Smooth muscle cell (in vitro differentiated cells): ENCODE measurements around the gene NCOA1. TPM values are rescaled to one million over a fixed set of nuclear protein-coding genes. Genes with fewer than 3 reads are reported as not detected.

Source experiments
- DNase-seq: peaks from one replicate; lab custom pipeline; 2025; ENCODE audit not compliant: unreplicated experiment; lab: John Stamatoyannopoulos, UW
- H2AFZ ChIP-seq: fragments of 200-600 bp; sonication (generic); 2 replicates; pipeline ENCODE4 v1.6.0; 2016; ENCODE audit warnings: antibody characterized with exemption, low read depth, mild to moderate bottlenecking
- H3F3A ChIP-seq: fragments of 200-600 bp; sonication (generic); 2 replicates; pipeline ENCODE4 v1.6.0; 2017; ENCODE audit warnings: antibody characterized with exemption, low read depth
- H3K27ac ChIP-seq: fragments of 200-600 bp; sonication (generic); 2 replicates; pipeline ENCODE4 v1.5.1; 2016; ENCODE audit warnings: low read depth, mild to moderate bottlenecking
- H3K27me3 ChIP-seq: fragments of 200-600 bp; sonication (generic); 2 replicates; pipeline ENCODE4 v1.6.1; 2016; ENCODE audit warnings: low read depth, mild to moderate bottlenecking
- H3K36me3 ChIP-seq: fragments of 200-600 bp; sonication (generic); 2 replicates; pipeline ENCODE4 v1.5.1; 2016; ENCODE audit warnings: low read depth
- H3K4me1 ChIP-seq: fragments of 200-600 bp; sonication (generic); 2 replicates; pipeline ENCODE4 v1.5.1; 2016; ENCODE audit warnings: low read depth
- H3K4me2 ChIP-seq: fragments of 200-600 bp; sonication (generic); 2 replicates; pipeline ENCODE4 v1.6.0; 2016; ENCODE audit warnings: mild to moderate bottlenecking
- H3K4me3 ChIP-seq: fragments of 200-600 bp; sonication (generic); 2 replicates; pipeline ENCODE4 v1.5.1; 2016; ENCODE audit warnings: mild to moderate bottlenecking
- H3K79me2 ChIP-seq: fragments of 200-600 bp; sonication (generic); 2 replicates; pipeline ENCODE4 v1.6.0; 2016; ENCODE audit warnings: low read depth, mild to moderate bottlenecking
- H3K9ac ChIP-seq: fragments of 200-600 bp; sonication (generic); 2 replicates; pipeline ENCODE4 v1.6.0; 2016; ENCODE audit warnings: low read depth
- H3K9me3 ChIP-seq: fragments of 200-600 bp; sonication (generic); replicated peaks from 2 replicates; pipeline ENCODE4 v1.5.1; 2016; ENCODE audit warnings: low read depth
- H4K20me1 ChIP-seq: fragments of 200-600 bp; sonication (generic); 2 replicates; pipeline ENCODE4 v1.6.0; 2016; ENCODE audit warnings: low read depth
- CTCF ChIP-seq: fragments of 200-600 bp; sonication (generic); IDR thresholded peaks from 2 replicates; pipeline ENCODE4 v1.5.1; 2017; ENCODE audit warnings: borderline replicate concordance, mild to moderate bottlenecking, antibody characterized with exemption; ENCODE audit not compliant: insufficient read depth, poor library complexity, severe bottlenecking
- WGBS: methylation state at CpG from one replicate; pipeline ENCODE4 v1.1.7; 2016; ENCODE audit warnings: low lambda C conversion rate; 5-methylcytosine and 5-hydroxymethylcytosine counted together
- polyA plus RNA-seq: library from polyadenylated mRNA; unstranded; fragments of >200 nt; fragmentation: Nextera tagmentation; extraction: Ambion mirVana; gene quantifications from 2 replicates; pipeline ENCODE4 v1.2.1, GENCODE V29; 2016
- total RNA-seq: library from RNA; depleted of rRNA; stranded (reverse); fragments of >200 nt; gene quantifications from 2 replicates; pipeline ENCODE4 v1.2.3, GENCODE V29; 2014

NCOA1 gene
- total and polyA plus RNA-seq, 2 experiments from 2014 or later = 8.5 to 21.0 TPM

GRCh38 chr2:24620936-24621335 lies 129.9 kb downstream of the NCOA1 start:
- H2AFZ ChIP-seq = no peak overlapping the region
- H3K79me2 ChIP-seq = peaks cover 6% of the 10 kb centered on the region
- 60% methylated on average over 2 of the region's 2 CpGs for WGBS

GRCh38 chr2:24621779-24622538 lies 130.9 kb downstream of the NCOA1 start:
- Histone ChIP-seq H2AFZ (no peak overlapping the region), H3F3A (no peaks in the 10 kb centered on the region), H3K9me3 (no peaks in the 10 kb centered on the region), H3K4me1 (peaks cover 5% of the 10 kb centered on the region), H3K4me2 (no peak overlapping the region), H3K79me2 (peaks cover 10% of the 10 kb centered on the region), H3K9ac (no peak overlapping the region), H3K27ac (no peak overlapping the region), H3K27me3 (no peaks in the 10 kb centered on the region), H3K4me3 (no peak overlapping the region), H4K20me1 (peaks cover 50% of the 10 kb centered on the region), H3K36me3 (no peaks in the 10 kb centered on the region)
- 60% methylated on average over 3 of the region's 3 CpGs for WGBS
- no peak for DNase-seq
- no peak for TF ChIP-seq CTCF

More at GRCh38 chr2:24620936-24621335, 129.9 kb downstream of the NCOA1 start:
- H3K4me1 ChIP-seq = peaks cover 13% of the 10 kb centered on the region
- H3K27ac ChIP-seq = no peak overlapping the region
- no peak for TF ChIP-seq CTCF
- H3K4me2 ChIP-seq = no peak overlapping the region
- peaks cover 50% of the 10 kb centered on the region for H4K20me1 ChIP-seq
- DNase-seq = no peak
- H3K36me3 ChIP-seq = no peaks in the 10 kb centered on the region
- no peaks in the 10 kb centered on the region for H3F3A ChIP-seq
- no peak overlapping the region for H3K9ac ChIP-seq
- no peaks in the 10 kb centered on the region for H3K27me3 ChIP-seq
- H3K4me3 ChIP-seq = no peak overlapping the region
- no peaks in the 10 kb centered on the region for H3K9me3 ChIP-seq

- H3K4me2 ChIP-seq = no peak overlapping the region
- TF ChIP-seq CTCF = no peak
- no peak overlapping the region for H3K27ac ChIP-seq
- no peak overlapping the region for H3K9ac ChIP-seq
- no peak for DNase-seq
- no peak overlapping the region for H3K4me3 ChIP-seq
- 99% methylated on average over 4 of the region's 4 CpGs for whole genome bisulfite sequencing
- no peaks in the 10 kb centered on the region for H3F3A ChIP-seq
- H3K9me3 ChIP-seq = no peaks in the 10 kb centered on the region
- no peaks in the 10 kb centered on the region for H3K36me3 ChIP-seq
- H2AFZ ChIP-seq = no peak overlapping the region
- H3K79me2 ChIP-seq = peaks cover 16% of the 10 kb centered on the region
- H4K20me1 ChIP-seq = peaks cover 41% of the 10 kb centered on the region
- H3K27me3 ChIP-seq = no peaks in the 10 kb centered on the region
- H3K4me1 ChIP-seq = no peaks in the 10 kb centered on the region
Observed at GRCh38 chr2:24623535-24623934, 132.5 kb downstream of the NCOA1 start.

GRCh38 chr2:24625728-24626127 lies 134.7 kb downstream of the NCOA1 start:
- H3K9me3 ChIP-seq = no peaks in the 10 kb centered on the region
- no peaks in the 10 kb centered on the region for H3K36me3 ChIP-seq
- H3K4me1 ChIP-seq = no peaks in the 10 kb centered on the region
- peaks cover 18% of the 10 kb centered on the region for H3K79me2 ChIP-seq
- WGBS = 97% methylated on average over 1 of the region's 1 CpG
- H3K4me3 ChIP-seq = no peak overlapping the region
- no peak for TF ChIP-seq CTCF
- no peak for DNase-seq
- no peak overlapping the region for H3K27ac ChIP-seq
- H3F3A ChIP-seq = no peaks in the 10 kb centered on the region
- no peaks in the 10 kb centered on the region for H3K27me3 ChIP-seq
- no peak overlapping the region for H3K9ac ChIP-seq
- H4K20me1 ChIP-seq = peaks cover 43% of the 10 kb centered on the region
- no peak overlapping the region for H3K4me2 ChIP-seq
- no peak overlapping the region for H2AFZ ChIP-seq
